ENCODE measurements around the gene ODF2L.
"Not testable (repeated sequence)": the region's sequence is repeated elsewhere in the genome, so short reads cannot be mapped to it uniquely, and the experiment has no call there.

ODF2L gene

GRCh38 chr1:86387916-86388627 lies 8.1 kb downstream of the ODF2L start:
- no peak for DNase-seq

- DNase-seq: no peak
These were observed 13.2 kb downstream of the ODF2L start for GRCh38 chr1:86382878-86383277.

- DNase-seq: no peak
These were observed 14.9 kb downstream of the ODF2L start for GRCh38 chr1:86381223-86381622.

GRCh38 chr1:86380257-86380861 lies 15.8 kb downstream of the ODF2L start:
- peak; percentile 81 for DNase-seq

- no peak for DNase-seq
These were observed 17.3 kb downstream of the ODF2L start for GRCh38 chr1:86378813-86379212.

GRCh38 chr1:86377341-86377740 lies 18.8 kb downstream of the ODF2L start:
- DNase-seq: no peak

- no peak for DNase-seq
These were observed 20.4 kb downstream of the ODF2L start for GRCh38 chr1:86375688-86376087.

- no peak for DNase-seq
These were observed 25.5 kb downstream of the ODF2L start for GRCh38 chr1:86370601-86371022.

- DNase-seq: no peak
These were observed 30.2 kb downstream of the ODF2L start for GRCh38 chr1:86365896-86366295.

- no peak for DNase-seq
These were observed 33.3 kb downstream of the ODF2L start for GRCh38 chr1:86362807-86363206.

- DNase-seq: no peak
These were observed 38.3 kb downstream of the ODF2L start for GRCh38 chr1:86357796-86358195.

- no peak for DNase-seq
These were observed 39.9 kb downstream of the ODF2L start for GRCh38 chr1:86356247-86356646.

GRCh38 chr1:86352086-86352485 lies 44.0 kb downstream of the ODF2L start:
- no peak for DNase-seq

GRCh38 chr1:86350230-86350629 lies 45.9 kb downstream of the ODF2L start:
- DNase-seq: not testable (repeated sequence)

- DNase-seq: no peak
These were observed 49.7 kb downstream of the ODF2L start for GRCh38 chr1:86346388-86346787.

- no peak for DNase-seq
These were observed 51.1 kb downstream of the ODF2L start for GRCh38 chr1:86345042-86345441.

- DNase-seq: no peak
These were observed 56.2 kb downstream of the ODF2L start for GRCh38 chr1:86339906-86340305.

GRCh38 chr1:86339014-86339812 lies 56.9 kb downstream of the ODF2L start:
- DNase-seq: no peak

- no peak for DNase-seq
These were observed 60.2 kb downstream of the ODF2L start for GRCh38 chr1:86335916-86336315.

GRCh38 chr1:86325264-86325663 lies 70.9 kb downstream of the ODF2L start:
- DNase-seq: no peak

GRCh38 chr1:86324130-86324822 lies 71.8 kb downstream of the ODF2L start:
- DNase-seq: no peak

- no peak for DNase-seq
These were observed 73.9 kb downstream of the ODF2L start for GRCh38 chr1:86322241-86322640.

- no peak for DNase-seq
These were observed 77.7 kb downstream of the ODF2L start for GRCh38 chr1:86318436-86318835.
